G401.6 (cell line): ENCODE results near the gene JRKL.
"Not testable (repeated sequence)": the region's sequence is repeated elsewhere in the genome, so short reads cannot be mapped to it uniquely, and the experiment has no call there.

Experiments
- FAIRE-seq: peaks from 2 replicates; lab custom pipeline; 2012; peaks lifted over from hg19 to GRCh38; lab: Jason Lieb, UNC

The JRKL gene

DNA sequence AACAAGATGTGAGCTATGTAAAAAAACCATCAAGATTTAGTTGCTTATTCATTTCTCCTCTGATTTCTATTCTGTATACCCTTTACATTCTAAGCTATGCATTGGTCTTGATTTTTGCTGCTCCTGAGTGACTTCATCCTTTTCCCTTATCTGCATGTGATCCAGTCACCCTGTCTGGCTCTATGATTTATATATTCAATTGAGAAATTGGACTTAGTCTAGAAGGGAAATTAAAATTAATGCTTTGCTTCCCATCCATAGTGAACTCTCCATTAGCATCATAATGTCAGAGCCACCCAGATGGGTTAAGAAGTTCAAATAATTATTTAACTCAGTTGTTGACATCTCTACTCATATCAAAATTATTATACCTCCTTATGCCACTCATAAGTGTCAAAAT, 5.0 kb downstream of the JRKL start:
- FAIRE-seq: no peak

- FAIRE-seq: no peak
These were observed 6.8 kb downstream of the JRKL start for GRCh38 chr11:96396637-96397036.

DNA sequence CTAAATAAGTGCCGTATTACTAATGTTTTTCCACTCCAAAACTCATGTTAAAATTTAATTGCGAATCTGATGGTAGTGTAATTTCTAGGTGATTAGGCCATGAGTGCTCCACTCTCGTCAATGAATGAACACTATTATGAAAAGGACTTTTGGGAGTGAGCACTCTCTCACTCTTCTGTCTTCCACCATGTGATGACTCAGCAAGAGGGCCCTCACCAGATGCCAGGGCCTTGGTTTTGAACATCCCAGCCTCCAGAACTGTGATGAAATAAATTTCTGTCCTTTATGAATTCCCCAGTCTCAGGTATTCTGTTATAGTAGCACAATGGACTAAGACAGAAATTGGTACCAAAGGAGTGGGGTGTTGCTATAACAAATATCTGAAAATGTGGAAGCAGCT, 8.1 kb downstream of the JRKL start:
- no peak for FAIRE-seq

DNA sequence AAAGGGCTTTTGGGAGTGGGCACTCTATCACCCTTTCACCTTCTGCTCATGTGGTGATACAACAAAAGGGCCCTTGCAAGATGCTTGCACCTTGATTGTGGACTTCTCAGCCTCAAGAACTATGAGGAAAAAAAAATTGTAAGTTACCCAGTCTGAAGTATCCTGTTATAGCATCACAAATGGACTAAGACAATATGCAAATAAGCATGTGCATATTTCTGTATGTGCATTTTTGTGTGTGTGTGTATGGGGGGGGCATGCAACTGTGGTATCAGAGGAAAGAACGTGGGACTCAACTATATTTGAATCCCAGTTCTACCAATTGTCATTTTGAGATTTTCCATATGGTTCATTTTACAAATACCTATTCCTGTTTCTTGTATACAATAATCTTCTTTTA, 10.9 kb downstream of the JRKL start:
- FAIRE-seq: no peak

GRCh38 chr11:96411412-96411811, 21.6 kb downstream of the JRKL start:
- not testable (repeated sequence) for FAIRE-seq

GRCh38 chr11:96412761-96413381, 23.1 kb downstream of the JRKL start:
- no peak for FAIRE-seq

- FAIRE-seq: no peak
These were observed 23.6 kb downstream of the JRKL start for GRCh38 chr11:96413408-96413807.

DNA sequence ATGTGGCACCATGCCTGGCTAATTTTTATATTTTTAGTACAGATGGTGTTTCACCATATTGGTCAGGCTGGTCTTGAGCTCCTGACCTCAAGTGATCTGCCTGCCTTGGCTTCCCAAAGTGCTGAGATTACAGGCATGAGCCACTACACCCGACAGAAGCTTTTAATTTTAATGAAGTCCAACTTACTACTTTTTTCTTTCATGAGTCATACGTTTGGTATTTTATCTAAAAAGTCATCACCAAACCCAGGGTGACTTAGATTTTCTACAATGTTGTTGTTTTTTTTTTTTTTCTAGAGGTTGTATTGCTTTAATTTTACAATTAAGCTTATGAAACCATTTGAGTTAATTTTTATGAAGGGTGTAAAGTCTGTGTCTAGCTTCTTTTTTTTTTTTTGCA, 34.9 kb downstream of the JRKL start:
- FAIRE-seq: no peak

DNA sequence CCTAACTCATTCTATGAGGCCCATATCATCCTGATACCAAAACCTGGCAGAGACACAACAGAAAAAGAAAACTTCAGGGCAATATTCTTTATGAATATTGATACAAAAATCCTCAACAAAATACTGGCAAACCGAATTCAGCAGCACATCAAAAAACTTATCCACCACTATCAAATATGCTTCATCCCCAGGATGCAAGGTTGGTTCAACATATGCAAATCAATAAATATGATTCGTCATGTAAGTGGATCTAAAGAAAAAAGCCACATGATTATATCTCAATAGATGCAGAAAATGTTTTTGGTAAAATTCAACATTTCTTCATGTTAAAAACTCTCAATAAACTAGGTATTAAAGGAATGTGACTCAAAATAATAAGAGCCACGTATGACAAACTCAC, 40.9 kb downstream of the JRKL start:
- FAIRE-seq: no peak

GRCh38 chr11:96432654-96433053, 42.8 kb downstream of the JRKL start:
- not testable (repeated sequence) for FAIRE-seq
